Body of pancreas (tissue), 4 donors: ENCODE results near the gene COMMD1. TPM values are rescaled to one million over a fixed set of nuclear protein-coding genes. Genes with fewer than 3 reads are reported as not detected.

Source experiments
- ATAC-seq: fragments of 150-250 bp; one replicate; pipeline ENCODE4 v1.9.1; 2016
- DNase-seq, 4 donors: peaks; one replicate each; pipeline ENCODE4 v3.0.0-alpha.2; 2019
- H3K27ac ChIP-seq, 4 donors: fragments of 200-600 bp; sonication (generic); 1 replicate in 3 of 4; 2 replicates in 1 of 4; pipeline versions ENCODE4 v1.5.1 to v1.6.1; 2016 to 2019; ENCODE audit warnings: mild to moderate bottlenecking in 1 of 4, mixed read lengths in 1 of 4, moderate library complexity in 1 of 4
- H3K27me3 ChIP-seq, 2 donors: fragments of 200-600 bp; sonication (generic); one replicate each; pipeline ENCODE4 v1.6.0; 2016; ENCODE audit warnings: mild to moderate bottlenecking in 1 of 2
- H3K36me3 ChIP-seq, 2 donors: fragments of 200-600 bp; sonication (generic); replicated peaks in 1 of 2; 2 replicates each; pipeline ENCODE4 v1.5.1; 2016; ENCODE audit warnings: low read depth in 2 of 2; ENCODE audit not compliant: insufficient read depth in 1 of 2
- H3K4me1 ChIP-seq: fragments of 200-600 bp; sonication (generic); one replicate; pipeline ENCODE4 v1.6.0; 2016
- H3K4me3 ChIP-seq, 2 donors: fragments of 200-600 bp; sonication (generic); 1 replicate in 1 of 2; 2 replicates in 1 of 2; pipeline ENCODE4 v1.5.1; 2016 to 2019
- H3K9me3 ChIP-seq, 3 donors: fragments of 200-600 bp; sonication (generic); 1 replicate in 2 of 3; 2 replicates in 1 of 3; pipeline ENCODE4 v1.5.1; 2016
- POLR2A ChIP-seq, 3 donors: fragments of 450-650 bp; IDR thresholded peaks; one replicate each; pipeline ENCODE4 v1.6.1; 2016; ENCODE audit warnings: antibody characterized with exemption in 3 of 3, mild to moderate bottlenecking in 2 of 3
- WGBS, 2 donors: methylation state at CpG; one replicate each; pipeline ENCODE4 v1.1.5; 2017; 5-methylcytosine and 5-hydroxymethylcytosine counted together
- intact Hi-C: fragments of 100-400 bp; cut with DNase I; formaldehyde crosslinking; loops from one replicate; pipeline ENCODE4 v1.15.1; 2023
- total RNA-seq, 2 donors: library from RNA; depleted of rRNA; stranded (reverse); fragments of >200 nt; gene quantifications; one replicate each; pipeline ENCODE4 v1.1.0, GENCODE V29; 2016
- TF ChIP-seq, protein P1 (sequence below), 7 experiments: fragments of 450-650 bp in 4 of 7; fragments of 200-600 bp in 3 of 7; sonication (generic) in 3 of 7; IDR thresholded peaks; one replicate each; pipeline ENCODE4 v1.5.1; 2016 to 2019; ENCODE audit warnings: antibody characterized with exemption in 7 of 7

COMMD1 gene
- total RNA-seq, 2 donors from 2014 or later, result 19.1 to 37.9 TPM

DNA sequence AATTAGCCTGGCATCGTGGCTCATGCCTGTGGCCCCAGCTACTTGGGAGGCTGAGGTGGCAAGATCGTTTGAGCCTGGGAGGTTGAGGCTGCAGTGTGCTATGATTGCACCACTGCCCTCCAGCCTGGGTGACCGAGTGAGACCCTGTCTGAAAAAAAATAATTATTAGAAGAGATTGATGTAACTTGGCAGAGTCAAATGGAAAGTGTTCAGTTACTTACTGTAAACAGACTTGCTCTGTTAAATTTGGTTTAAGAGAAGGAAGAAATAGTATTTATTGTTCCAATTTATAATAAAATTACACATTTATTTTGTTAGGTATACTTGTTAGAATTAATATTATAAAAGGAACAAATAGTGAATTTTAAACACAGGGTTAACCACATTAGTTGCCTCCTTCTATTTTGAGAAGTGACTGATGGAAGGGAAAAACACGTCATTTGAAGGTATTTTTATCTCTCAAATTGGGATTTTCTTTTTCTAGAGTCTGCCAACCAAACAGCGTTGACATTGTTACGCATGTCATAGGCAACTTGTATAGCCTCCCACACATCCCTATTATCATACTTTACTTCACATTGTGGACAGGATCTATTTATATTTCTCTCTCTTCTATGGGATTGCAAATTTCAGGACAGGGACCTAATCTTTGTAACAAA, 171.6 kb downstream of the COMMD1 start:
- ATAC-seq, result no peak
- Histone ChIP-seq H3K27ac (no peak overlapping the region), H3K9me3 (peaks cover 0 to 6% (median 0%) of the 10 kb centered on the region in 3 donors), H3K36me3 (no peaks in the 10 kb centered on the region), H3K27me3 (no peaks in the 10 kb centered on the region), H3K4me1 (no peaks in the 10 kb centered on the region), H3K4me3 (no peak overlapping the region)
- no peak for DNase-seq
- intact Hi-C loops, result no loop called here
- TF ChIP-seq, protein P1, sequence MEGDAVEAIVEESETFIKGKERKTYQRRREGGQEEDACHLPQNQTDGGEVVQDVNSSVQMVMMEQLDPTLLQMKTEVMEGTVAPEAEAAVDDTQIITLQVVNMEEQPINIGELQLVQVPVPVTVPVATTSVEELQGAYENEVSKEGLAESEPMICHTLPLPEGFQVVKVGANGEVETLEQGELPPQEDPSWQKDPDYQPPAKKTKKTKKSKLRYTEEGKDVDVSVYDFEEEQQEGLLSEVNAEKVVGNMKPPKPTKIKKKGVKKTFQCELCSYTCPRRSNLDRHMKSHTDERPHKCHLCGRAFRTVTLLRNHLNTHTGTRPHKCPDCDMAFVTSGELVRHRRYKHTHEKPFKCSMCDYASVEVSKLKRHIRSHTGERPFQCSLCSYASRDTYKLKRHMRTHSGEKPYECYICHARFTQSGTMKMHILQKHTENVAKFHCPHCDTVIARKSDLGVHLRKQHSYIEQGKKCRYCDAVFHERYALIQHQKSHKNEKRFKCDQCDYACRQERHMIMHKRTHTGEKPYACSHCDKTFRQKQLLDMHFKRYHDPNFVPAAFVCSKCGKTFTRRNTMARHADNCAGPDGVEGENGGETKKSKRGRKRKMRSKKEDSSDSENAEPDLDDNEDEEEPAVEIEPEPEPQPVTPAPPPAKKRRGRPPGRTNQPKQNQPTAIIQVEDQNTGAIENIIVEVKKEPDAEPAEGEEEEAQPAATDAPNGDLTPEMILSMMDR (IDR thresholded peaks at IDR 0.05), result no peak
- TF ChIP-seq POLR2A (IDR thresholded peaks at IDR 0.05), result no peak
- WGBS, 2 donors, result 80 to 83% methylated on average over 6 of the region's 6 CpGs

GRCh38 chr2:62084801-62085200, 179.3 kb downstream of the COMMD1 start:
- 74 to 80% methylated on average over 1 of the region's 1 CpG for WGBS, 2 donors
- no peaks in the 10 kb centered on the region for H3K9me3 ChIP-seq
- H3K4me3 ChIP-seq, result no peak overlapping the region
- no peak for DNase-seq
- TF ChIP-seq POLR2A (IDR thresholded peaks at IDR 0.05), result no peak
- TF ChIP-seq, protein P1 (IDR thresholded peaks at IDR 0.05), result no peak
- intact Hi-C loops, result no loop called here
- no peak for ATAC-seq
- no peaks in the 10 kb centered on the region for H3K4me1 ChIP-seq
- H3K27ac ChIP-seq, result no peak overlapping the region
- H3K36me3 ChIP-seq, result no peaks in the 10 kb centered on the region
- no peaks in the 10 kb centered on the region for H3K27me3 ChIP-seq

GRCh38 chr2:62089658-62090057, 184.2 kb downstream of the COMMD1 start:
- WGBS, 2 donors, result 88 to 96% methylated on average over 3 of the region's 3 CpGs
- DNase-seq, result no peak
- H3K27ac ChIP-seq, result no peak overlapping the region
- H3K36me3 ChIP-seq, result no peaks in the 10 kb centered on the region
- intact Hi-C loops, result no loop called here
- no peak for TF ChIP-seq POLR2A (IDR thresholded peaks at IDR 0.05)
- TF ChIP-seq, protein P1 (IDR thresholded peaks at IDR 0.05), result no peak
- ATAC-seq, result no peak
- no peaks in the 10 kb centered on the region for H3K4me1 ChIP-seq
- H3K27me3 ChIP-seq, result no peaks in the 10 kb centered on the region
- H3K4me3 ChIP-seq, result no peak overlapping the region
- H3K9me3 ChIP-seq, result no peaks in the 10 kb centered on the region

- no peak overlapping the region for H3K4me3 ChIP-seq
- H3K36me3 ChIP-seq, result no peaks in the 10 kb centered on the region
- no peaks in the 10 kb centered on the region for H3K9me3 ChIP-seq
- DNase-seq, result no peak
- 94 to 100% methylated on average over 1 to 2 of the region's 2 CpGs for WGBS, 2 donors
- intact Hi-C loops, result no loop called here
- no peak for TF ChIP-seq POLR2A (IDR thresholded peaks at IDR 0.05)
- TF ChIP-seq, protein P1 (IDR thresholded peaks at IDR 0.05), result no peak
- no peak for ATAC-seq
- no peaks in the 10 kb centered on the region for H3K4me1 ChIP-seq
- no peaks in the 10 kb centered on the region for H3K27me3 ChIP-seq
- H3K27ac ChIP-seq, result no peak overlapping the region
Observed at GRCh38 chr2:62091471-62091870, 186.0 kb downstream of the COMMD1 start.

- H3K36me3 ChIP-seq, result no peaks in the 10 kb centered on the region
- no peaks in the 10 kb centered on the region for H3K9me3 ChIP-seq
- TF ChIP-seq, protein P1 (IDR thresholded peaks at IDR 0.05), result no peak
- no peak for TF ChIP-seq POLR2A (IDR thresholded peaks at IDR 0.05)
- H3K27ac ChIP-seq, result no peak overlapping the region
- H3K4me1 ChIP-seq, result no peaks in the 10 kb centered on the region
- H3K4me3 ChIP-seq, result no peak overlapping the region
- no peaks in the 10 kb centered on the region for H3K27me3 ChIP-seq
- intact Hi-C loops, result no loop called here
- DNase-seq (no peak), ATAC-seq (no peak)
- WGBS, 2 donors, result 85 to 94% methylated on average over 4 of the region's 4 CpGs
Observed at GRCh38 chr2:62099050-62099449, 193.6 kb downstream of the COMMD1 start.
